HepG2 (cell line): Measurements from ENCODE around the gene SNAP25. TPM values are rescaled to one million over a fixed set of nuclear protein-coding genes. Genes with fewer than 3 reads are reported as not detected.

ENCODE experiments used
- ARID2 ChIP-seq: sonication (generic); formaldehyde crosslinking; IDR thresholded peaks from 2 replicates; pipeline ENCODE4 v1.8.1; 2022; ENCODE audit warnings: mild to moderate bottlenecking, missing genetic modification reagents, borderline replicate concordance
- ARID5B ChIP-seq: IDR thresholded peaks from 2 replicates; pipeline ENCODE4 v1.4.0; 2020; ENCODE audit warnings: mild to moderate bottlenecking, missing genetic modification reagents
- CC2D1A ChIP-seq: sonication (generic); formaldehyde crosslinking; IDR thresholded peaks from 2 replicates; pipeline ENCODE4 v1.8.1; 2023; ENCODE audit warnings: mild to moderate bottlenecking, missing genetic modification reagents
- HMGXB3 ChIP-seq: sonication (generic); formaldehyde crosslinking; IDR thresholded peaks from 2 replicates; pipeline ENCODE4 v1.4.0; 2020; ENCODE audit warnings: missing genetic modification reagents, borderline replicate concordance
- HNRNPH1 ChIP-seq: fragments of 200-400 bp; formaldehyde crosslinking; optimal IDR thresholded peaks from 2 replicates; pipeline ENCODE3; 2017; ENCODE audit warnings: mild to moderate bottlenecking, low read depth, low read length
- HOXA9 ChIP-seq: sonication (generic); formaldehyde crosslinking; IDR thresholded peaks from 2 replicates; pipeline ENCODE4 v1.8.1; 2022; ENCODE audit warnings: missing genetic modification reagents, mild to moderate bottlenecking, moderate library complexity, borderline replicate concordance
- IRF9 ChIP-seq: sonication (generic); formaldehyde crosslinking; IDR thresholded peaks from 2 replicates; pipeline ENCODE4 v1.8.0; 2022; ENCODE audit warnings: missing genetic modification reagents, mild to moderate bottlenecking, borderline replicate concordance
- NFIB ChIP-seq: sonication (generic); formaldehyde crosslinking; IDR thresholded peaks from 2 replicates; pipeline ENCODE4 v1.9.0; 2021; ENCODE audit warnings: missing genetic modification reagents, mild to moderate bottlenecking, borderline replicate concordance
- SALL1 ChIP-seq: sonication (generic); formaldehyde crosslinking; IDR thresholded peaks from 2 replicates; pipeline ENCODE4 v1.8.0; 2022; ENCODE audit warnings: mild to moderate bottlenecking, missing genetic modification reagents
- SOX6 ChIP-seq, 2 experiments: fragments of 450-650 bp in 1 of 2; sonication (generic) in 1 of 2; formaldehyde crosslinking in 1 of 2; IDR thresholded peaks; 2 replicates each; pipeline versions ENCODE4 v1.4.0 to v1.6.1; 2017 to 2020; ENCODE audit warnings: antibody characterized with exemption in 1 of 2, mild to moderate bottlenecking in 1 of 2, missing genetic modification reagents in 1 of 2
- SRF ChIP-seq: IDR thresholded peaks from 2 replicates; pipeline ENCODE4 v1.6.1; 2011; ENCODE audit warnings: mild to moderate bottlenecking, low read depth, low read length, moderate library complexity
- TBP ChIP-seq: sonication (generic); formaldehyde crosslinking; IDR thresholded peaks from 2 replicates; pipeline ENCODE4 v1.5.0; 2020; ENCODE audit warnings: missing genetic modification reagents
- TCF7 ChIP-seq: sonication (generic); IDR thresholded peaks from 2 replicates; pipeline ENCODE4 v1.6.1; 2016; ENCODE audit warnings: antibody characterized with exemption, low read depth
- TGIF2 ChIP-seq: IDR thresholded peaks from 2 replicates; pipeline ENCODE4 v1.6.1; 2016; ENCODE audit warnings: control low read depth, missing compliant biosample characterization
- ZBTB33 ChIP-seq: sonication (generic); formaldehyde crosslinking; IDR thresholded peaks from 2 replicates; pipeline ENCODE4 v1.4.0; 2020; ENCODE audit warnings: missing genetic modification reagents
- polyA plus RNA-seq, 8 experiments: library from polyadenylated mRNA; depleted of rRNA in 3 of 8; stranded (reverse) in 7 of 8; unstranded in 1 of 8; fragments of >200 nt; fragmentation: Illumina TruSeq in 4 of 8; extraction: Trizol in 4 of 8; gene quantifications; 2 replicates each; pipeline versions ENCODE4 v1.2.1 to v1.2.3, GENCODE V29; 2011 to 2016; ENCODE audit warnings: low read depth in 4 of 8, missing spikeins in 1 of 8, mixed read lengths in 1 of 8; ENCODE audit not compliant: insufficient read depth in 1 of 8
- total RNA-seq, 5 experiments: library from RNA; depleted of rRNA; stranded (reverse); fragments of >200 nt; fragmentation: Illumina TruSeq; extraction: Trizol; gene quantifications; 2 replicates each; pipeline ENCODE4 v1.2.3, GENCODE V29; 2016; ENCODE audit warnings: low read depth in 1 of 5
- TF ChIP-seq, protein P1 (sequence below): sonication (generic); formaldehyde crosslinking; IDR thresholded peaks from 2 replicates; pipeline ENCODE4 v1.8.0; 2022; ENCODE audit warnings: mild to moderate bottlenecking, missing genetic modification reagents, moderate library complexity
- TF ChIP-seq, protein P2 (sequence below): sonication (generic); formaldehyde crosslinking; IDR thresholded peaks from 2 replicates; pipeline ENCODE4 v1.4.0; 2020; ENCODE audit warnings: missing genetic modification reagents

SNAP25 gene
- total and polyA plus RNA-seq, 2 of the 13 experiments (the other 11 are each of a cell fraction or from before 2014, with no cell fraction given) = not detected

- peak; percentile 50; the same call in 1 of the 2 replicates for TF ChIP-seq ARID5B
- TF ChIP-seq NFIB (CRISPR knock-in tag) = no peak
- TF ChIP-seq ARID2 (CRISPR knock-in tag) = no peak
- TF ChIP-seq TBP (CRISPR knock-in tag) = no peak
- TF ChIP-seq, protein P1, sequence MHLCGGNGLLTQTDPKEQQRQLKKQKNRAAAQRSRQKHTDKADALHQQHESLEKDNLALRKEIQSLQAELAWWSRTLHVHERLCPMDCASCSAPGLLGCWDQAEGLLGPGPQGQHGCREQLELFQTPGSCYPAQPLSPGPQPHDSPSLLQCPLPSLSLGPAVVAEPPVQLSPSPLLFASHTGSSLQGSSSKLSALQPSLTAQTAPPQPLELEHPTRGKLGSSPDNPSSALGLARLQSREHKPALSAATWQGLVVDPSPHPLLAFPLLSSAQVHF (CRISPR knock-in tag) = no peak
- TF ChIP-seq HMGXB3 (CRISPR knock-in tag) = no peak
- no peak for TF ChIP-seq IRF9 (CRISPR knock-in tag)
- no peak for TF ChIP-seq SRF
- TF ChIP-seq CC2D1A (CRISPR knock-in tag) = no peak
- no peak for TF ChIP-seq SOX6 (IDR thresholded peaks at IDR 0.05)
- TF ChIP-seq SOX6 (CRISPR knock-in tag; IDR thresholded peaks at IDR 0.05) = peak; percentile 68
- TF ChIP-seq HNRNPH1 = no peak
- no peak for TF ChIP-seq HOXA9 (CRISPR knock-in tag)
- no peak for TF ChIP-seq TGIF2 (CRISPR knock-in tag)
- TF ChIP-seq SALL1 = peak; percentile 49; the same call in 1 of the 2 replicates
- TF ChIP-seq ZBTB33 (CRISPR knock-in tag) = no peak
- TF ChIP-seq TCF7 = peak; percentile 53; the same call in 1 of the 2 replicates
- TF ChIP-seq, protein P2, sequence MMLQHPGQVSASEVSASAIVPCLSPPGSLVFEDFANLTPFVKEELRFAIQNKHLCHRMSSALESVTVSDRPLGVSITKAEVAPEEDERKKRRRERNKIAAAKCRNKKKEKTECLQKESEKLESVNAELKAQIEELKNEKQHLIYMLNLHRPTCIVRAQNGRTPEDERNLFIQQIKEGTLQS = 0 out of 2 replicates have a peak, but pooled peaks have one; percentile 11
Observed at GRCh38 chr20:10349118-10349517, 130.5 kb downstream of the SNAP25 start (continued).
